GM19397 (cell line): ENCODE data around the gene NR4A3.
"Not testable (repeated sequence)": the region's sequence is repeated elsewhere in the genome, so short reads cannot be mapped to it uniquely, and the experiment has no call there.

Source experiments
- ATAC-seq: cut with Tn5 transposase; IDR thresholded peaks from one replicate; pipeline ENCODE4 v1.9.1; 2021; ENCODE audit warnings: mild to moderate bottlenecking, moderate library complexity; ENCODE audit not compliant: unreplicated experiment

Gene NR4A3

GRCh38 chr9:99832558-99832864 lies 10.8 kb downstream of the NR4A3 start:
- no peak for ATAC-seq

GRCh38 chr9:99833735-99834134 lies 12.1 kb downstream of the NR4A3 start:
- no peak for ATAC-seq

GRCh38 chr9:99834474-99834873 lies 12.8 kb downstream of the NR4A3 start:
- no peak for ATAC-seq

GRCh38 chr9:99835142-99835541 lies 13.5 kb downstream of the NR4A3 start:
- no peak for ATAC-seq

- ATAC-seq: no peak
These were observed 13.9 kb downstream of the NR4A3 start for GRCh38 chr9:99835581-99835980.

GRCh38 chr9:99840072-99840471 lies 18.4 kb downstream of the NR4A3 start:
- ATAC-seq: no peak

- ATAC-seq: no peak
These were observed 23.4 kb downstream of the NR4A3 start for GRCh38 chr9:99845063-99845462.

- ATAC-seq: no peak
These were observed 26.8 kb downstream of the NR4A3 start for GRCh38 chr9:99848447-99848846.

GRCh38 chr9:99850736-99851499 lies 29.2 kb downstream of the NR4A3 start:
- peak; percentile 12 for ATAC-seq

GRCh38 chr9:99851500-99851822 lies 29.8 kb downstream of the NR4A3 start:
- peak; percentile 90 for ATAC-seq

- peak; percentile 40 for ATAC-seq
These were observed 30.9 kb downstream of the NR4A3 start for GRCh38 chr9:99852617-99853016.

- ATAC-seq: no peak
These were observed 33.9 kb downstream of the NR4A3 start for GRCh38 chr9:99855467-99856176.

GRCh38 chr9:99857576-99857975 lies 35.9 kb downstream of the NR4A3 start:
- ATAC-seq: not testable (repeated sequence)

- ATAC-seq: no peak
These were observed 36.4 kb downstream of the NR4A3 start for GRCh38 chr9:99858087-99858486.

- ATAC-seq: no peak
These were observed 37.7 kb downstream of the NR4A3 start for GRCh38 chr9:99859243-99859980.

GRCh38 chr9:99860266-99860665 lies 38.6 kb downstream of the NR4A3 start:
- ATAC-seq: no peak

GRCh38 chr9:99863955-99864354 lies 42.3 kb downstream of the NR4A3 start:
- no peak for ATAC-seq

- ATAC-seq: no peak
These were observed 44.7 kb downstream of the NR4A3 start for GRCh38 chr9:99866398-99866797.

GRCh38 chr9:99867536-99867935 lies 45.9 kb downstream of the NR4A3 start:
- ATAC-seq: no peak

- no peak for ATAC-seq
These were observed 46.3 kb downstream of the NR4A3 start for GRCh38 chr9:99867968-99868367.

GRCh38 chr9:99868845-99869244 lies 47.2 kb downstream of the NR4A3 start:
- no peak for ATAC-seq

- ATAC-seq: no peak
These were observed 48.4 kb downstream of the NR4A3 start for GRCh38 chr9:99870126-99870525.
